GM12892 (cell line): ENCODE measurements around the gene NHLRC2.

Experiments
- POLR2A ChIP-seq: IDR thresholded peaks from 2 replicates; pipeline ENCODE4 v1.6.1; 2011; ENCODE audit warnings: low read depth, low read length, control low read depth
- POLR2AphosphoS5 ChIP-seq: IDR thresholded peaks from 2 replicates; pipeline ENCODE4 v1.6.1; 2011; ENCODE audit warnings: low read depth, low read length, control low read depth
- TAF1 ChIP-seq: IDR thresholded peaks from 2 replicates; pipeline ENCODE4 v1.6.1; 2011; ENCODE audit warnings: low read depth, mild to moderate bottlenecking, control low read depth, low read length, borderline replicate concordance

DNA sequence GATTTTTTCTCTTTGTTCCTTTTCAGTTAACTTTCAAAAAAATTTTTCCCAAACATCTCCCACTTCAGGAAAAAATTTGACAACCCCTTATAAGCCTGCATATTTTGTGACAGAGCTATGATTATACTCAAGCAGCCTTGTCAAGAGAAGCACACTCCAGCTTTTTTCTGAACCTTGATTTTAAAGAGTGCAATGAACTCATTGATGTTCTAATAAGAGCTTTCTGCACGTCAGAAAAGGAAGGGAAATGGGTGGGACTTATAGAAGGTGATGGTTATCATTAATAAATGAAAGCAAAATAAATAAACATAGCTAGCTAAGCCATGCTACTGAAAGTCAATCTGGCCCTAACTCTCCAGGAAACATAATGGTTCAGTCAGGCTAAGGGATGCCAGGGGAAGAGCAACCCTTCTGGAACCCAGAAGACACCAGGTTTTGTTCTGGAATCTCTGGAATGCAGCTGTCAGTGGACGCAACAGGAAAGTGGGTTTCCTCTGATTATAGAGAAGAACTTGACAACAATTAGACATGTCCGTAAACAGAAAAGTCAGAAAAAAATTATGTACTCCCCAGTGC lies 76.1 kb downstream of the NHLRC2 start:
- TF ChIP-seq TAF1, result no peak
- no peak for TF ChIP-seq POLR2A
- TF ChIP-seq POLR2AphosphoS5, result no peak
